Stimulated activated CD4-positive, alpha-beta T cell treated with anti-CD3 and anti-CD28 coated beads, Interleukin-2, amount 100 ng/mL, for 48 hours (primary cell): ENCODE measurements around the gene FOXJ1.
"Not testable (repeated sequence)": the region's sequence is repeated elsewhere in the genome, so short reads cannot be mapped to it uniquely, and the experiment has no call there.

Source experiments
- DNase-seq, 2 donors: peaks; one replicate each; pipeline ENCODE4 v3.0.0-alpha.2; 2020

The FOXJ1 gene, protein sequence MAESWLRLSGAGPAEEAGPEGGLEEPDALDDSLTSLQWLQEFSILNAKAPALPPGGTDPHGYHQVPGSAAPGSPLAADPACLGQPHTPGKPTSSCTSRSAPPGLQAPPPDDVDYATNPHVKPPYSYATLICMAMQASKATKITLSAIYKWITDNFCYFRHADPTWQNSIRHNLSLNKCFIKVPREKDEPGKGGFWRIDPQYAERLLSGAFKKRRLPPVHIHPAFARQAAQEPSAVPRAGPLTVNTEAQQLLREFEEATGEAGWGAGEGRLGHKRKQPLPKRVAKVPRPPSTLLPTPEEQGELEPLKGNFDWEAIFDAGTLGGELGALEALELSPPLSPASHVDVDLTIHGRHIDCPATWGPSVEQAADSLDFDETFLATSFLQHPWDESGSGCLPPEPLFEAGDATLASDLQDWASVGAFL

DNA sequence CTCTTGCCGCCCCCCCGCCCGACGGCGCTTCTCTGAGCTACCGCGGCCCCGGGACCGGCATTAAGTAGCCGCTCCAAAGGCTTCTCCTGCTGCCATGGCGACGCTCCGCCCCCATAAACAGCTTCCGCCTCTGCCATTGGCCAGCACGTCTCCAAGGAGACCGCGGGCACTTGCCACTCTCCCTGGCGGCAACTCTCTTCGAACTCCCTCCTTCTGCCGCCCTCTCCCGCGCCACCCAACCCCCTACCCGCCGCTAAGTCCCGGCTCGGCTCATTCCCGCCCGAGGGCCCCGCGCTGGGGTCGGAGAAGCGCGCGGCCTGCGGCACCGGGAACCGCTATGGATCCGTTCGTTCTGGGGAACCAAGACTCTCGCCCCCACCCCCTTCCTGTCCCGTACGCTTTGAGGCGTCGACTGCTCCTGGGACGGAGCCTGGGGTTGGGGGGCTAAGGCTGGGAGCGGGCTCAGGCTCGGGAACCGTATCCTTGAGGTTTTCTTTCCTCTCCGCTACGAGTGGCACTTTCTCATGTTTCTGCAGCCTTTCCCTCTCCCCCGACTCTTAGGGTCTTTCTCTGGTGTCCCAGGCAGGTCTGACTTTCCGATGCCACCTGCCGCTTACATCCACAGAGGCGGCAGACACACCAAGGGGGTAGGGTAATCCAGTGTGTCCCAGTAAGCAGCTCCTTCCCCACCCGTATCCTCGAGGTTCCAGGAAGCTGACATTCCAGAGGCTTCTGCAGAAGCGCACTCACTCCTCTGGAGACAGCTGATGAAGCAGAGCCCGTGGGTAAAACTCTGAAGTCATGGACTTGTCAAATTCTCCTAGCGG lies at the start of gene FOXJ1:
TSS of gene FOXJ1 (minus strand) at position 34 of the 827 bp plus-strand sequence. CDS start 850 bp downstream, outside the sequence.
- DNase-seq = peak; percentile 87 to 93

DNA sequence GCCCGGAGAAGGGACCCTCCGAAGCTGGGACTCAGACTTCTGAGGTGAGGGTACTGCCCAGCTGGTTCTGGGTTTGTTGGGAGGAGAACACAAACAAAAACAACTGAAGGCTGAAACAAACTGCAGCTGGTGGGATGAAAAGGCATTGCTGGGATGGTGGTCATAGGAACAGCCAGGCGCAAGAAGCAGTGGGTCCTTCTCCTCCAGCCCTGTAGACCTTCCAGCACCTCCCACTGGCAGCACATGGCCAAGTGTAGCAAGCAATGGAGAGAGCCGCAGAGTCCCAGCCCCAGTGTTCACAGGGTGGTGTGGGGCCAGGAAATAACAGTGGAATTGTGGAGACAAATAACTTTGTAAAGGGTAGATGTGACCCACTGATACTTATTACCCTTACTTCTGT lies 48.7 kb upstream of the FOXJ1 start:
- no peak for DNase-seq

DNA sequence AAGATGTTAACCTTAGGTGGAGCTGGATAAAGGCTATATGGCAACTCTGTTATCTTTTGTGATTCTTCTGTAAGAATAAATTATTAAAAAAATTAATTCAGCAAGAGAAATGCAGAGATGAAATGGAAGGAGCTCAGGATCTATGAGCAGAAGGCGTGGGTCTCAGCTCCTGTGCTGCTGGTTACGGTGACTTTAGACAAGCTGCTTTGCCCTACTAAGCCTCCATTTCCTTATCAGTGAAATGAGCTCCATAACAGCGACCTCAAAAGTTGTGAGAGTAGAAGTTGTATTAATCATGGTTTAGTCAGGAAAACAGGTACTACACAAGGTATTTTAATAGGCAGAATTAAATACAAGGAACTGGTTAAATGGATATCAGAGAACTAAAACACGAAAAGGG lies 48.2 kb upstream of the FOXJ1 start:
- no peak for DNase-seq

DNA sequence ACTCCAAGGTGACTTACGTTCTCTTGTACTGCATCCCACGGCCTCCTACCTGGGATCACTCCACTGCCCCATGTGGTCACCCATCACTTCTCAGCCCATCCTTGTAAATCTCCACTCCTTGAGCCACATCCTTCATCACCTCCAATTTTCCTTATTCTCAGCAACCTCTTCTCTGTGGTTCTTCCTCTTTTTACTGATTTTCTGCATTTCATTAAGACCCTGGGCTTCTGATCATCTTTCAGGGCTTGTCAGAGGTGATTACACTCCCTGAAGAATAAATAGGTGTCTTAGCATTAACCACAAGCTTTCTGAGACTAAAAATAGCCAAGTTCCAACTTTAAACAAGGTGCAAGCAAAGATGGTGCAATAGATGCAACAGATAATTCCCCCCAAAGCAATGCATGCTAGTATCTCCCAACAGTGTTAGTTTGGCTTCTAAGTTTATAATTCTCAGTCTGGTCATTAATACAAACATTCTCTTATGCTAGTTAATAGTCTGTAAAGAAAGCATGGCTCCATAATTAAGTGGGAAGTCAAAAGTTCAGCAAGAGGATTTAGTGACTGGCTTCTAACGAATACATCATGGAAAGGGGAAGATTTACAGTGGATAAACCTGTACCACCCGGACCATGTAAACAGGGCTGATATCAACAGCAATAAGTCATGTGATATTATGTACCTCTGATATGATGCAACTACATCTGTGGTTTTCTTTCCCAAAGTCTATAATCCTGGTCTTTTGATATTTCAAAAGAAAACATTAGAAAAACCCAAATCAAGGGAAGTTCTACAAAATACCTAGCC lies 47.4 kb upstream of the FOXJ1 start:
- DNase-seq = no peak

DNA sequence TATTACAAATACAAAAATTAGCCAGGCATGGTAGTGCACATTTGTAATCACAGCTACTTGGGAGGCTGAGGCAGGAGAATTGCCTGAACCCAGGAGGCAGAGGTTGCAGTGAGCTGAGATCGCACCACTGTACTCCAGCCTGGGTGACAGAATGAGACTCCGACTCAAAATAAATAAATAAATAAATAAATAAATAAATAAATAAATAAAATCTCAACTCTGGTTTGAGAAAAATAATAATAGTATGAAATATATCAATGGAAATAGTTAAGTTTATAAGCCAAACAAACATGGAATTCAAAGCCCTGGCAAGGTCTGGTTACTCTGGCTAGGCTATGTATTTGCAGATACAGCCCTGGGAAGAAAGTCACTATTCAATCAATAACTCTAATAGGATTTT lies 45.7 kb upstream of the FOXJ1 start:
- DNase-seq = not testable (repeated sequence)

DNA sequence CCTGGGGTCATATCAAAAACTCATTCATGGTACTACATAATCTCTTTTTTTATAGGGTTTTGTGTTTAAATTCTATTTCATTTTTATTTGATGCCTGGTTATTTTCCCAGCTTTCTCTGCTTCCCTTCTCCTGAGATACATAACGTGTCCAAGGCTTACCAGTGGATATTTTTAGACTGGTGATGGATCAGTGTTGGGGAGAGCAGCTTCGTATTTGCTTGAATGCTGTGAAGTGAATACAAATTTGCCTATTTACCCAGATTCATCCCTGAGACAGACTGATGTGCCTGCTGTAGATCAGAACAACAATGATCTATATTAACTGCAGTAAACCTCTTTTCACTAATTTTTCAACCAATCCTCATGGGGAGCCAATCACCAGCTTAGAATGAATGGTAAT lies 43.2 kb upstream of the FOXJ1 start:
- DNase-seq = no peak

DNA sequence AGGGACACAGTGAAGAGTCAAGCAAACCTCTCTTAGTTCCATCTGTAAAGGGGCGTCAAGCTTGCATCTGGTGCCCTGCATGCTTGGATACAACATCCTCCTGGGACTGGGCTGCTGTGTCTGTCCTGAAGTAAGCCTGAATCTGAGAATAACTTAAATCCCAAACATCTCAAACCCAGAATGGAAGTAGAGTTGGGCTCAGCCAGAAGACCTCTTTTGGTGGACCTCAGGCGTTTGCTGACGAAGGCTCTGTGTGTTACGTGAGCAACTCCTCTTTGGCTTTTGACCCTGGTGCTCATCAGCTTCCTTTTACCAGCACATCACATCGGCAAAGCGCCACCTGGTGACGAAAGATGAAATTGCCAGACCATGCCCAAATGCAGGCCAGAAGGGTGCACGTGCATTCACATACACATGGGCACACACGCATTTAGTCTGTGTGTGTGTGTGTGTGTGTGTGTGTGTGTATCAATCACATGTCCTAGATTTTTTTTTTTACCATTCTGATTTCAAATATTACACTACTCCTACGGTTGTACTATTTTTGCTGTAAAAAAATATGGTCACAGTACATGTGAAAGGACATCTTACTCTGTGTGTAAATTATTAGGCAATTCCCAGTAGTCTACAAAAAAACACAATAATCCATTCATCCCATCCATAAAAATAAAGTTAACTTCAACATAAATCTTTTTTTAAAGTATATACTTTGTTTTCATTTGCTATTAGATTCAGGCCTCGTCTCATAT lies 41.1 kb upstream of the FOXJ1 start:
- peak; percentile 97 to 99 for DNase-seq

DNA sequence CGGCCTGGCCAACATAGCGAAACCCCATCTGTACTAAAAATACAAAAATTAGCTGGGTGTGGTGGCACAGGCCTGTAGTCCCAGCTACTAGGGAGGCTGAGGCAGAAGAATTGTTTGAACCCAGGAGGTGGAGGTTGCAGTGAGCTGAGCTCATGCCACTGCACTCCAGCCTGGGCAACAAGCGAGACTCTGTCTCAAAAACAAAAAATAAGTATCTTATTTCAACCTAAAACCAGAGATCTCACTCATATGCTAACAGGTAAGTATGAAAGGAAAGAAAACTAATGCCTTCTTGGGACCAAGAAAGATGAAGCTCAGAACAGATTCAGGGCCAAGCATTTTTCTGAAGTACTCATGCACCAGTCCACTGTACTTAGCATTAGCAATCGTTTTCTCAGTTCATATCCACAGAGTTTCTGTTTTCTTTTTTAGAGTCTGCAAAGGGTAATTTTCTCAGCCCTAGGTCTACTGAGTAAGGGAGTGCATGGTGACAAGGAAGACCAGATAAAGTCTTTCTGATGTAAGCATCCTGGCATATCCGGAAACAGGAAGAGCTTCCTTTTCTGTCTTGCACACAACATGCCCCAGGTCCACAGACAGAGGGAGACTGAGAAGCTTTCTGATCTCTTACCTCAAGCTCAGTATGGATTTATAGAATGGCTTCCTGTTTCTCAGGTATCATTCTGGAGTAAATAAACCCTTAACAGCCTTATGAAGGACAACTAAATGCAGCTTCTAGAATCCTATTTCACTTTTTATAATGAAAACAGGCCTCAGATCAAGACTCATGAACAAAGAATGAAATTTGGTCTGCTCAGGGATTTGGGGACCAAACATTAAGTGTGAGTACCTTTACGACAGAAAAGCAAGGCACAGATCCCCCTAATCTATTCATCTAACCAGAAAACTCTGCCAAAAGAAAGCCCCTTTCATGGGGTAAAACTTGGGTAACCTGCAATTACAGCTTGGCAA lies 38.7 kb upstream of the FOXJ1 start:
- no peak for DNase-seq

DNA sequence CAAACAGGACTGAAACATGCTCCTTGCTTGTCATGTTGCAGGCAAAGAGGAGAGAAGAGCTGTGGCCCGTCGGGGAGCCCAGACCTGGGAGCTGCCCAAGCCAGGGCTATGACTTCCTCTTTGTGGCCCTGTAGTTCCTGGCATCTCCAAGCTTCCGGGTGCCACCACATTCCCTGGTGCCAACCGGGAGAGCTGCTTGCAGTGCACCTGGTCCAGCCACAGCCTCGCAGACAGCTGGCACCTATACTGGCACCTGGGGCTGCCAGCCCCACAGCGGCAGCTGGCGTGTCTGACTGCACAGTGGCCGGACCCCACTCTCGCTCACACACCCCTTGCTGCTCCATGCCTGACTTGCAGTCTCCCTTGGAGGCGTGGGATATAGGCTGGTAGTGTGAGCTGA lies 37.1 kb upstream of the FOXJ1 start:
- no peak for DNase-seq

DNA sequence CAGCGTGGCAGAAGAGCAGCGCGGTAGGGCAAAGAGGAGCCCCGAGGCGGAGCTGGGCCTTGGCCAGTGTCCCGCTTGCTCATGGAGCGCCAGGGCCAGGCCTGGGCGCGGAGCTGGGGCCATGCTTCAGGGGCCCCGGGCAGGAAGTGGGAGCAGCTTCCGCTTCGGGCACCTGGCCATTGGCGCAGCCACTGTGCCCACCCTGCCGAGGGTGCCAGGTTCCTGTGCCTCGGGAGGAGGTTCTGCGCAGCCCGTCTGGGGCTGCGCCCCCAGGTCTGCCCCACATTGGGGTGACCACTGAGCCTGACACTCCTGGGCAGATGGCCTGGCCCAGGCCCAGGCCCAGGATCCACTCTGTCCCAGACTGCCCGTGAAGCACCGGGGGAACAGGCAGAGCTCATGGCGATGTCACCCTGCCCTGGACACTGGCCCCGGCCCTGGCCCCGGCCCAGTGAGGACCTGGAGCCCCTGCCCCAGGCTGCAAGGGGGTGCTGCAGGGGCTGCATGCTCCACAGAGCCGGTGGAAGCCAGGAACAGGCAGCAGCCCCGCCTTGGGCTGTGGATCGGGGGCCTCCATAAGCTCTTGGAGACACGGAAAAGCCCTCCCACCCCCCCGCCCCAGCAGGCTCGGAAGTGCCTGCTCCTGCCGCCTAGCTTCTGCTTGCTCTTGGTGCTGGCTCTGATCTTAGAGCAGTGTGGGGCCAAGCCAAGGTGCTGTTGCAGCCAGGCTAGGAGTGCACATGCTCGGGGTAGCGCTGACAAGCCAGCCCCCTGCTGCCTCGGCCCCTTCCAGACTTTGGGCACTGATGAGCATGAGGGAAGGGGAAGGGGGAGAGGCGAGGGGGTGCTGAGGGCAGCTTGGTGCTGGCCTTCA lies 35.9 kb upstream of the FOXJ1 start:
- DNase-seq = no peak

DNA sequence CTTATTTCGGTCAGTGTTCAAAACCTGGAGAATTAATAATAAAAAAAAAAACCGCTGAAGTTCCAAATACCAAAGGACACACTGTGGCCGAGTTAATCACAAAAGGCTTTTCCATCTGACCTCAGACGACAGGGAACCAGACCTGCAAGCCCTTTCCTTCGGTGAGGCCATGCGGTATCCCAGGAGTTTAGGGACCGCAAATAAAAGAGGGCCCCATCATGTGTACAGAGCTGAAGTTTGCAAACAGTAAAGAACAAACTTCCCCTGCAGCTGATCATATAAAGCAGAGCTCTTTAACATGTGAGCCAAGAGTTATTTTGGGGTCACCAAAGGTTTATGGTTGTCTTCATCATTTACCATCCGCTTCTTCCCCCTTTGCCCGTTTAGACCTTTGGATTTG lies 33.0 kb upstream of the FOXJ1 start:
- no peak for DNase-seq

DNA sequence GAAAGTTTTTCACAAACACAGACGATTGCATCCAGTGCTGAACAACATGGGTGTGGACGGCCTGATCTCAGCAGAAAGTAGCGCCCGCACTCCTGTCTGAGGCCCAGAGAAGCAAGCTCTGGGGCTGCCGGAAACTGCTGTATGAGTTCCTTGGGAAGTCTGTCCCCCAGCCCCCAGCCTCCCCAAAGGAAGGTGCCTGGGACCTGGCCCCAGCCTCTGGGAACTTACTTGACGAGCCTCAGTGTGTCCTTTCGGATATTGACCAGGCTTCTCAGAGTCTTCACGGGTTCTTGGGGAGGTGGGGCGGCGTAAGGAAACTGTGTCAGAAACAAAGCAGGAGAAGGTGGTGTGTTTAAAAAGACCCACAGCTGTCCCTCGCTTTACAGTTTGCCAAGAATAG lies 32.4 kb upstream of the FOXJ1 start:
- DNase-seq = no peak

DNA sequence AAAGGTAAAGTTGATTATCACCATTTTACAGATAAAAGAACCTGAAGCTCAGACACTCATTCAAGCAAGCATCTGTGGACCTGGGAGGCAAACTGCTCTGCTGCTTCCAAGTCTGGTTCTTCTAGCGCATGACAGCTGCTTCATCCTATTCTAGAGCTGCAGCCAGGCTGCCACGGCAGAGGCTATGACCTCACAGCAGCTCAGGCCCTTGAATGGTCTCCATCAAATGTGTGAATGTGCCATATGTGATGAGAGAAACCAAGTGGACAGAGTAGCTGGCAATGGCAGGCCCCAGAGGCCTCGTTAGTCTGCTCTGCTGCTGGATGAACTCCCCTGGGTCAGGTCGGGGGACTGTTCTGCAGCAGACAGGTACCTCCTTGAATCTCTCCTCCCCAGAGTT lies 30.7 kb upstream of the FOXJ1 start:
- no peak for DNase-seq

DNA sequence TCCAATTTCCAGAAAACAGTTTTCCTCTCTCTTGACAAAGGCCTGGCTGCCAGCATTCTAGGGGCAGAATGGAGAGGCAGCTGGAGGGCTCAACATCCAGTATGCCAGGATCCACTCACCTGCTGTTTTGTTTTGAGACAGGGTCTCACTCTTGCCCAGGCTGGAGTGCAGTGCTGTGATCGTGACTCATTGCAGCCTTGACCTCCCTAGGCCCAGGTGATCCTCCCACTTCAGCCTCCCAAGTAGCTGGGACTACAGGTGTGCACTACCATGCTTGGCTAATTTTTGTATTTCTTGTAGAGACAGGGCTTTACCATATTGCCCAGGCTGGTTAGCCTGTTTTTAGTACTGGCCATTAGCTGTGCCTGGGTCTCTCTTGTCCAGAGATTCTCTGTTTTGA lies 29.1 kb upstream of the FOXJ1 start:
- DNase-seq = no peak

DNA sequence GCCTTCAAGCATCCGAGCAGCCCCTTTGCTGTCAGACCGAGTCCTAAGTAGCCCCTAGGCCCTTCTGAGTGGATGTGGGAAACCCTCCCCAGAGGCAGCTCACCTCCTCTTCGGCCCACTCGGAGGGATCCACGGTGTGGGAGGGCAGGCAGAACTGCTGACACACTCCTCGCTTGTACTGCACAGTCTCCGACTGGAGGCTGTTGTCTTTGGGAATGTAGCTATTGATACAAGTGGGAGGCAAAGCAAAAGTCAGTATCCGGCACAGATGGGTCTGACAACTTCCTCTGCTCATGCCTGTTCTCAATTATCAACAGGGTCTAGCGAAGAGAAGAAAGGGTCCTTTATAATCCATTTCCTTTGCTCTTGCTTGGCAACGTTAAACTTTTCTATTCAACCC lies 25.9 kb upstream of the FOXJ1 start:
- DNase-seq = no peak

DNA sequence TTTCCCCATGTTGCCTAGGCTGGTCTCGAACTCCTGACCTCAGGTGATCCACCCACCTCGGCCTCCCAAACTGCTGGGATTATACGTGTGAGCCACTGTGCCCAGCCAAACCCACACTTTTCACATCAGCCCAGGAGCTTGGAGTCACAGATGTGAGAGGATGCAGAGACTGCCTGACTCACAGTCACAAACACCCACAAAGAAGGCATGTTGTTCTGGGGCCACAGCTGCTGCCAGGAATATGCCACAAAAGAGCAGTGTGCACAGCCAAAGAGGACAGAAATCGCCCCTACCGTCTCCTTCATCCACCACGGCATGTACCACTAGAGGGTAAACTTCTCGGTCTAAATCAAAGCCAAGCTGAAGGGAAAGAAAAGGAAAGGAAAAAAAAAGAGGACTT lies 25.1 kb upstream of the FOXJ1 start:
- DNase-seq = no peak

DNA sequence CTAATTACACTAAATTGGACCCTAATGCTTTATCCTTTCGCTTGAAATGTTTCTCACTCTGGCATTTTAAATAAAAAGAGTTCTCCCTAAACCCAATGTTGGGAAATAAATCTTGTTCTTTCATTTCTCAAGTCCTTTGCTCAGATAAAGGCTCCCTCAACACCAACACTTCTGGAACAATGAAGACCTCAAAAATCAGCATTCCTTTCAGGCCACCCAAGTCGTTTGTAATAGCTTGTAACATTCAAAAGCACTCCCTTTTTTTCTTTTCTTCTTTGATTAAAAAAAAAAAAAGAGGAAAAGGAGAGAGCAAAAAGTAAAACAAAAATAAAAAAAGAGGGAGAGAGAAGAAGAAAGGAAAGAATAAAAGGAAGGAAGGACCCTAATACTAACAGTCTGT lies 23.3 kb upstream of the FOXJ1 start:
- no peak for DNase-seq

DNA sequence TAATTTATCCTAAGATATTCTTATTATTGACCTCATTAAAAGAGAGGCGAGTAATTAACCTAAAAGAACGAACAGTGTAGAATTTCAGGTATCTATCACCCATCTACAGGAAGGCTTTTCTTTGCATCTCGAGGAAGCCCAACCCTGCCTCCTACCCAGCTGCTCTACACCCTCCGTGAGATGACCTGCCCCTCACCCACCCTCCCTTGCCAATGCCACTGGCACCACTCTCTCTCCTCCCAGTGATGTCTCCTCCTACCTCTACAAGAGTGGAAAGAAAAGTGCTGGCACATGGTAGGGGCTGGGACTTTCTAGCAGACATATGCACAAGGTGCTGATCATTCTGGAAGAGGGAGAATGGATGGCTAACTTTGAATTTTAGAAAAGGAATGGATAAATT lies 22.9 kb upstream of the FOXJ1 start:
- DNase-seq = no peak

DNA sequence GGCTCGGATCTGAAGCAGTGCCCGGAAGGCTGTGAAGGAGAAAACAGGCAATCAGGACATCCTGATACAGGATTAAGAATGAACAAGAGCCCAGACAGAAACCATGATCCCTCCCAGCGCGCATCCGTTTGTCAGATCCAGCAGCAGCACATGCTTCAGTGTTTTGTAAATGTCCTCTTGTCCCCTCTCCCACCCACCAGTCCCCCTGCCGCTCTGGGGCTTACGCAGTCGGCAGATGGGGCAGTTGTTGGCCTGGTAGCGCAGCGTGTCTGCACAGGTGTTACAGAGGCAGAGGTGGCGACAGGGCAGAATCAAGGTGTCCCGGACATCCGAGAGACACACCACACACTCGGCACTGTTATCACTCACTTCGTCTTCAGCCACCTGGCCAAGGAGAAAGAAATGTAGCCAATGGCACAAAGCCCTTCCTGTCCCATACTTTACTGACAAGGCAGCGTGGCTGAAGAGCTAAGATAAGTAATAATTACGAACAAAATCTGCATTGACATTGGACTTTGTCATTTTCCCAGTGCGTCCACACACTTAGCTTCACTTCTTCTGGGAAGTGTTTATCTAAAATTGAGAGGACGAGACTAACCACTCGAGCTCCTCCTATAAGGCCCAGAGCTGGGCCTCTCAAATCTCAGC lies 20.7 kb upstream of the FOXJ1 start:
- no peak for DNase-seq
